Measurements from ENCODE around the gene KIF13A. TPM values are rescaled to one million over a fixed set of nuclear protein-coding genes. Genes with fewer than 3 reads are reported as not detected.

KIF13A gene
- total and polyA plus RNA-seq, 9 of the 15 experiments (the other 6 are each of a cell fraction or from before 2014, with no cell fraction given), result 3.6 to 44.3 (median 29.7) TPM

GRCh38 chr6:17714177-17714576, 273.3 kb downstream of the KIF13A start (continued):
- TF ChIP-seq HMG20B (CRISPR knock-in tag; IDR thresholded peaks at IDR 0.05) (no peak), ZFP30 (CRISPR knock-in tag; IDR thresholded peaks at IDR 0.05; ENCODE audit: borderline replicate concordance) (no peak), BRF1 (IDR thresholded peaks at IDR 0.05; ENCODE audit: borderline replicate concordance, extremely low read depth, insufficient read length) (no peak), NR3C1 (CRISPR knock-in tag; IDR thresholded peaks at IDR 0.05) (no peak), RNF219 (CRISPR knock-in tag; IDR thresholded peaks at IDR 0.05) (no peak), BRD9 (IDR thresholded peaks at IDR 0.05; ENCODE audit: low read depth, partially characterized antibody) (no peak), TEAD2 (tag; IDR thresholded peaks at IDR 0.05) (no peak), BCL6 (CRISPR knock-in tag; IDR thresholded peaks at IDR 0.05) (no peak), FOXA3 (CRISPR knock-in tag; conservative IDR thresholded peaks at IDR 0.05 in 1 of 2, IDR thresholded peaks at IDR 0.05 in 1 of 2) (peak in 1 of 2 experiments; percentile 57; a peak in 2 of 4 replicates), ZNF280B (CRISPR knock-in tag; IDR thresholded peaks at IDR 0.05) (no peak), RERE (CRISPR knock-in tag; IDR thresholded peaks at IDR 0.05; ENCODE audit: borderline replicate concordance) (no peak), MTA2 (IDR thresholded peaks at IDR 0.05; ENCODE audit: low read depth) (no peak), GATA2 (CRISPR knock-in tag; IDR thresholded peaks at IDR 0.05) (no peak), ZNF280A (IDR thresholded peaks at IDR 0.05; ENCODE audit: low read depth, partially characterized antibody) (no peak), RB1 (IDR thresholded peaks at IDR 0.05; ENCODE audit: low read depth) (no peak), TCF7L2 (IDR thresholded peaks at IDR 0.05; ENCODE audit: low read depth, low read length) (no peak), TEAD4 (IDR thresholded peaks at IDR 0.05; ENCODE audit: low read length) (no peak), TEAD4 (CRISPR knock-in tag; IDR thresholded peaks at IDR 0.05; ENCODE audit: borderline replicate concordance) (no peak), DACH1 (IDR thresholded peaks at IDR 0.05; ENCODE audit: partially characterized antibody) (no peak), ZNF174 (CRISPR knock-in tag; IDR thresholded peaks at IDR 0.05) (no peak)
